Kidney (tissue), 14 donors: Measurements from ENCODE around the gene ZSWIM6. TPM values are rescaled to one million over a fixed set of nuclear protein-coding genes. Genes with fewer than 3 reads are reported as not detected.

Source experiments
- DNase-seq, 5 donors: peaks; one replicate each; pipeline ENCODE4 v3.0.0-alpha.2; 2013 to 2020
- FAIRE-seq: peaks from 2 replicates; lab custom pipeline; 2012; peaks lifted over from hg19 to GRCh38; lab: Jason Lieb, UNC
- H3K27ac ChIP-seq, 2 donors: one replicate each; pipeline ENCODE4 v1.7.0; 2013; ENCODE audit warnings: low read depth in 2 of 2, low read length in 2 of 2, inconsistent platforms in 1 of 2
- H3K27me3 ChIP-seq: one replicate; pipeline ENCODE4 v1.7.1; 2013; ENCODE audit warnings: low read length, inconsistent platforms; ENCODE audit not compliant: control insufficient read depth, insufficient read depth
- H3K36me3 ChIP-seq, 3 donors: one replicate each; pipeline versions ENCODE4 v1.7.0 to v1.7.1; 2013; ENCODE audit warnings: low read length in 3 of 3, control low read depth in 1 of 3, inconsistent platforms in 1 of 3; ENCODE audit not compliant: insufficient read depth in 3 of 3, control insufficient read depth in 2 of 3
- H3K4me1 ChIP-seq, 3 donors: one replicate each; pipeline versions ENCODE4 v1.7.0 to v1.7.1; 2013; ENCODE audit warnings: low read length in 3 of 3, inconsistent platforms in 1 of 3, low read depth in 1 of 3; ENCODE audit not compliant: control insufficient read depth in 2 of 3, insufficient read depth in 2 of 3
- H3K4me3 ChIP-seq, 3 donors: one replicate each; pipeline versions ENCODE4 v1.7.0 to v1.8.1; 2013; ENCODE audit warnings: low read length in 3 of 3, control low read depth in 1 of 3, inconsistent platforms in 1 of 3
- H3K9ac ChIP-seq, 3 donors: one replicate each; pipeline versions ENCODE4 v1.7.0 to v1.7.1; 2013; ENCODE audit warnings: low read length in 3 of 3, control low read depth in 1 of 3, inconsistent platforms in 1 of 3
- H3K9me3 ChIP-seq, 3 donors: one replicate each; pipeline versions ENCODE4 v1.7.0 to v1.7.1; 2013; ENCODE audit warnings: low read length in 3 of 3, control low read depth in 1 of 3, inconsistent platforms in 1 of 3; ENCODE audit not compliant: control insufficient read depth in 2 of 3, insufficient read depth in 1 of 3
- CTCF ChIP-seq: IDR thresholded peaks from 3 replicates; pipeline ENCODE4 v1.5.1; 2012; ENCODE audit warnings: mild to moderate bottlenecking, moderate library complexity, borderline replicate concordance; ENCODE audit not compliant: insufficient read depth; ENCODE audit errors: extremely low read depth
- intact Hi-C: fragments of 100-400 bp; cut with DNase I; formaldehyde crosslinking; loops from one replicate; pipeline ENCODE4 v1.11.1; 2022
- polyA plus RNA-seq: library from polyadenylated mRNA; stranded (reverse); fragments of 350-450 nt; fragmentation: Illumina TruSeq; extraction: RNeasy Lipid Tissue Mini Kit (QIAGEN cat#74804); gene quantifications from one replicate; pipeline ENCODE4 v1.2.3, GENCODE V29; 2014; ENCODE audit warnings: low read depth, low replicate concordance; ENCODE audit not compliant: insufficient read depth
- total RNA-seq: library from RNA; stranded (reverse); fragmentation: NEBNext Ultra II Directional; extraction: Animal tissue kit (Norgen Biotek cat#: 25700); gene quantifications from one replicate; pipeline ENCODE4 v1.2.1, GENCODE V29; 2021
- donor health status: control.
- donor health status: control.
- donor health status: control.
- donor health status: control.
- donor health status: control.
- donor health status: DM: yes; HTN: yes; CAD: no.
- donor health status: Normal renal cell carcinoma (clear cell type).

ZSWIM6 gene
- total and polyA plus RNA-seq, 2 donors from 2014 or later = 2.9 to 20.3 TPM

DNA sequence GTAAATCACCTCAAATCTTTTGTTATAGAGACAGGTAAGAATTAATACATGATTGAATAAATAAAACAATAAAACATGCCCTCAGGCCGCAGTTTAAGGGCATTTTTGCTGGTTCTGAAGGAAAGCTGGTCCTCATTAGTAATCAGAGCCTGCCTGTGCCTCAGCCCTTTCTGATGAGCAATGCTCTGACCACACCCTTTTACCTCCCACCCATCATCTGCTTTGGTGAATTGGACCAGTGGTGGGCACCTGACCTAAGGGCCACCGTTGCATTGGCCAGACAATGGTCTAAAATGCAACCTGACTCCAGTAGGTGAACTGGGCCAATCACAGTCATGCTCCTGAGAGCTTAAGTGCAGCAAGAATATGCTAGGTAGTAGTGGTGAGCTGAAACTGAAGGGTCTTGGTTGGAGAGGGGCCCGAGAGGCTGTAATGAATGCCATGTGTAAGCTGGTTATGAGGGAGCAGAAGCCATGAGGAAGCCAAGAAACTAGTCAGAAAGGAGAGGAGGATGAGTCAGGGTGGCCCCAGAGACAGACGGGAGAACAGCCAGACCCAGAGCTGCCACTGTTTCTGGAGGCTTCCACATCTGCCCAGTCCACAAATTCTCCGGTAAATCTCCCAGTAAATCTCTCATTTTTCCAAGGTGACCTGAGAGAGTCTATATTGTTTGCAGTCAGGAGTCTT lies 45.5 kb upstream of the ZSWIM6 start:
- H3K27ac ChIP-seq = no peak overlapping the region
- FAIRE-seq = no peak
- H3K4me1 ChIP-seq = peaks cover 4 to 17% (median 5%) of the 10 kb centered on the region in 3 donors
- no peak for TF ChIP-seq CTCF
- H3K4me3 ChIP-seq = no peak overlapping the region
- intact Hi-C loops = no loop called here
- no peak overlapping the region for H3K9ac ChIP-seq
- H3K36me3 ChIP-seq = no peaks in the 10 kb centered on the region
- H3K9me3 ChIP-seq = no peaks in the 10 kb centered on the region
- H3K27me3 ChIP-seq = no peaks in the 10 kb centered on the region
- no peak for DNase-seq

DNA sequence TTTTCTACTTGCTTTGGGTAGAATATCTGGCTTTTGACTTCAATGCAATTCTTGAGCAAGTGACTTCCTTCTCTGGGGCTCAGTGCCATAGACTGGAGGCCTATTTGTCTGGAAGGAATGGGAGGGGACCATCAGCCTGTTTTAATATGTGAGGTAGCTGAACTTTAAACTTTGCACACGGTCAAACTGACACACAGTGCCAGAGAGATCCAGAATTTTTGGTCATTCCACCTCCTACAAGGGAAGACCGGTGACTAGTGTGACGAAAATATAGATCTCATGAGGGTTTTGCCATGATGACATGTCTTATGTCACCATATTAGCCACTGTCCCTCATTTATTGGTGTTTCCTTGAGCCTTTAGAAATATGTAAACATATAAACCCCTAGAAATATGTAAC lies 44.6 kb upstream of the ZSWIM6 start:
- no peak for DNase-seq
- H3K27me3 ChIP-seq = no peaks in the 10 kb centered on the region
- H3K27ac ChIP-seq = no peak overlapping the region
- H3K4me1 ChIP-seq = peaks cover 4 to 17% (median 5%) of the 10 kb centered on the region in 3 donors
- intact Hi-C loops = no loop called here
- H3K36me3 ChIP-seq = no peaks in the 10 kb centered on the region
- FAIRE-seq = no peak
- no peak overlapping the region for H3K9ac ChIP-seq
- no peak for TF ChIP-seq CTCF
- no peaks in the 10 kb centered on the region for H3K9me3 ChIP-seq
- no peak overlapping the region for H3K4me3 ChIP-seq

- no peak overlapping the region for H3K27ac ChIP-seq
- no peak for TF ChIP-seq CTCF
- H3K9ac ChIP-seq = no peak overlapping the region
- DNase-seq (no peak), FAIRE-seq (no peak)
- no peaks in the 10 kb centered on the region for H3K27me3 ChIP-seq
- no peaks in the 10 kb centered on the region for H3K9me3 ChIP-seq
- H3K4me3 ChIP-seq = no peak overlapping the region
- intact Hi-C loops = no loop called here
- no peaks in the 10 kb centered on the region for H3K36me3 ChIP-seq
- peaks cover 5 to 20% (median 7%) of the 10 kb centered on the region in 3 donors for H3K4me1 ChIP-seq
Measured at GRCh38 chr5:61289241-61289640, 42.8 kb upstream of the ZSWIM6 start.
